ENCODE data around the gene SLC35D2.
"Not testable (repeated sequence)": the region's sequence is repeated elsewhere in the genome, so short reads cannot be mapped to it uniquely, and the experiment has no call there.

Gene SLC35D2

GRCh38 chr9:96361668-96362067, 21.8 kb downstream of the SLC35D2 start:
- H3K36me3 ChIP-seq (ENCODE audit: control insufficient read depth, insufficient read depth, low read length): no peaks in the 10 kb centered on the region
- H3K79me2 ChIP-seq (ENCODE audit: control insufficient read depth, insufficient read depth, low read length): no peaks in the 10 kb centered on the region
- H3K27ac ChIP-seq (ENCODE audit: low read depth, low read length): no peak overlapping the region
- no peak overlapping the region for H2BK120ac ChIP-seq (ENCODE audit: low read depth, low read length)
- H3K4ac ChIP-seq (ENCODE audit: low read depth, low read length): no peak overlapping the region
- no peak overlapping the region for H3K9ac ChIP-seq (ENCODE audit: low read length)
- no peak overlapping the region for H2BK15ac ChIP-seq (replicated peaks; ENCODE audit: low read depth)
- no peak for DNase-seq
- no peak overlapping the region for H3K18ac ChIP-seq (ENCODE audit: low read length)
- no peak overlapping the region for H3K4me2 ChIP-seq (ENCODE audit: low read length)
- no peak overlapping the region for H3K23ac ChIP-seq (ENCODE audit: low read length)
- no peaks in the 10 kb centered on the region for H3K79me1 ChIP-seq (ENCODE audit: low read length)
- no peak overlapping the region for H2BK5ac ChIP-seq (ENCODE audit: low read length)
- no peaks in the 10 kb centered on the region for H3K4me1 ChIP-seq (ENCODE audit: control insufficient read depth, low read depth, low read length)
- H3K56ac ChIP-seq (ENCODE audit: low read length): no peak overlapping the region
- no CpG with 5 or more reads among the region's 6 CpGs for WGBS (ENCODE audit: extremely low coverage, insufficient coverage, low lambda C conversion rate)
- H3K4me3 ChIP-seq (ENCODE audit: low read length): no peak overlapping the region
- no peaks in the 10 kb centered on the region for H3K27me3 ChIP-seq (ENCODE audit: insufficient read depth, low read length, poor library complexity)
- no peak overlapping the region for H2AK5ac ChIP-seq (ENCODE audit: low read length)
- no peak overlapping the region for H4K5ac ChIP-seq (ENCODE audit: low read length)
- H4K8ac ChIP-seq (ENCODE audit: low read depth, low read length): no peak overlapping the region

GRCh38 chr9:96360976-96361375, 22.5 kb downstream of the SLC35D2 start:
- no peak overlapping the region for H3K23ac ChIP-seq (ENCODE audit: low read length)
- no peaks in the 10 kb centered on the region for H3K79me1 ChIP-seq (ENCODE audit: low read length)
- no peak overlapping the region for H3K4me2 ChIP-seq (ENCODE audit: low read length)
- H3K27ac ChIP-seq (ENCODE audit: low read depth, low read length): no peak overlapping the region
- H2BK5ac ChIP-seq (ENCODE audit: low read length): no peak overlapping the region
- no peaks in the 10 kb centered on the region for H3K4me1 ChIP-seq (ENCODE audit: control insufficient read depth, low read depth, low read length)
- H3K18ac ChIP-seq (ENCODE audit: low read length): no peak overlapping the region
- no peak overlapping the region for H2BK120ac ChIP-seq (ENCODE audit: low read depth, low read length)
- no peak for DNase-seq
- H3K79me2 ChIP-seq (ENCODE audit: control insufficient read depth, insufficient read depth, low read length): no peaks in the 10 kb centered on the region
- H3K36me3 ChIP-seq (ENCODE audit: control insufficient read depth, insufficient read depth, low read length): no peaks in the 10 kb centered on the region
- H2AK5ac ChIP-seq (ENCODE audit: low read length): no peak overlapping the region
- H4K8ac ChIP-seq (ENCODE audit: low read depth, low read length): no peak overlapping the region
- H4K5ac ChIP-seq (ENCODE audit: low read length): no peak overlapping the region
- H2BK15ac ChIP-seq (replicated peaks; ENCODE audit: low read depth): no peak overlapping the region
- no peak overlapping the region for H3K9ac ChIP-seq (ENCODE audit: low read length)
- no peak overlapping the region for H3K4ac ChIP-seq (ENCODE audit: low read depth, low read length)
- no peak overlapping the region for H3K56ac ChIP-seq (ENCODE audit: low read length)
- H3K4me3 ChIP-seq (ENCODE audit: low read length): no peak overlapping the region
- WGBS (ENCODE audit: extremely low coverage, insufficient coverage, low lambda C conversion rate): no CpG with 5 or more reads among the region's 2 CpGs
- no peaks in the 10 kb centered on the region for H3K27me3 ChIP-seq (ENCODE audit: insufficient read depth, low read length, poor library complexity)

- H3K27me3 ChIP-seq (ENCODE audit: insufficient read depth, low read length, poor library complexity); H3K4me2 ChIP-seq (ENCODE audit: low read length); H2BK120ac ChIP-seq (ENCODE audit: low read depth, low read length); H3K79me2 ChIP-seq (ENCODE audit: control insufficient read depth, insufficient read depth, low read length); H3K79me1 ChIP-seq (ENCODE audit: low read length); H3K4me3 ChIP-seq (ENCODE audit: low read length); H4K8ac ChIP-seq (ENCODE audit: low read depth, low read length); H4K5ac ChIP-seq (ENCODE audit: low read length); H3K4ac ChIP-seq (ENCODE audit: low read depth, low read length); H2AK5ac ChIP-seq (ENCODE audit: low read length); H3K23ac ChIP-seq (ENCODE audit: low read length); H2BK15ac ChIP-seq (replicated peaks; ENCODE audit: low read depth); DNase-seq; H3K18ac ChIP-seq (ENCODE audit: low read length); H3K9ac ChIP-seq (ENCODE audit: low read length); H3K4me1 ChIP-seq (ENCODE audit: control insufficient read depth, low read depth, low read length); H3K36me3 ChIP-seq (ENCODE audit: control insufficient read depth, insufficient read depth, low read length); H3K27ac ChIP-seq (ENCODE audit: low read depth, low read length); H2BK5ac ChIP-seq (ENCODE audit: low read length); H3K56ac ChIP-seq (ENCODE audit: low read length): not testable (repeated sequence)
- no CpG with 5 or more reads among the region's 6 CpGs for WGBS (ENCODE audit: extremely low coverage, insufficient coverage, low lambda C conversion rate)
These were observed 23.0 kb downstream of the SLC35D2 start for GRCh38 chr9:96360523-96360922.

- no peak overlapping the region for H4K8ac ChIP-seq (ENCODE audit: low read depth, low read length)
These were observed 32.6 kb downstream of the SLC35D2 start for GRCh38 chr9:96350866-96351265.

GRCh38 chr9:96348261-96348660, 35.2 kb downstream of the SLC35D2 start:
- Histone ChIP-seq H3K4me3 (ENCODE audit: low read length) (no peak overlapping the region), H3K56ac (ENCODE audit: low read length) (no peak overlapping the region), H3K79me2 (ENCODE audit: control insufficient read depth, insufficient read depth, low read length) (no peaks in the 10 kb centered on the region), H2BK5ac (ENCODE audit: low read length) (no peak overlapping the region), H4K5ac (ENCODE audit: low read length) (no peak overlapping the region), H2AK5ac (ENCODE audit: low read length) (no peak overlapping the region), H3K27ac (ENCODE audit: low read depth, low read length) (no peak overlapping the region), H4K8ac (ENCODE audit: low read depth, low read length) (no peak overlapping the region), H3K4me1 (ENCODE audit: control insufficient read depth, low read depth, low read length) (peaks cover 2% of the 10 kb centered on the region), H3K4me2 (ENCODE audit: low read length) (no peak overlapping the region), H2BK120ac (ENCODE audit: low read depth, low read length) (no peak overlapping the region), H3K4ac (ENCODE audit: low read depth, low read length) (no peak overlapping the region), H3K23ac (ENCODE audit: low read length) (no peak overlapping the region), H3K18ac (ENCODE audit: low read length) (no peak overlapping the region), H3K27me3 (ENCODE audit: insufficient read depth, low read length, poor library complexity) (no peaks in the 10 kb centered on the region), H3K36me3 (ENCODE audit: control insufficient read depth, insufficient read depth, low read length) (no peaks in the 10 kb centered on the region), H3K9ac (ENCODE audit: low read length) (no peak overlapping the region), H2BK15ac (replicated peaks; ENCODE audit: low read depth) (no peak overlapping the region), H3K79me1 (ENCODE audit: low read length) (no peaks in the 10 kb centered on the region)
- DNase-seq: peak; percentile 38
- WGBS (ENCODE audit: extremely low coverage, insufficient coverage, low lambda C conversion rate): no CpG with 5 or more reads among the region's 5 CpGs

More at GRCh38 chr9:96350866-96351265, 32.6 kb downstream of the SLC35D2 start:
- Histone ChIP-seq H3K27ac (ENCODE audit: low read depth, low read length) (no peak overlapping the region), H3K4ac (ENCODE audit: low read depth, low read length) (no peak overlapping the region), H3K4me2 (ENCODE audit: low read length) (no peak overlapping the region), H4K5ac (ENCODE audit: low read length) (no peak overlapping the region), H3K4me3 (ENCODE audit: low read length) (no peak overlapping the region), H3K27me3 (ENCODE audit: insufficient read depth, low read length, poor library complexity) (no peaks in the 10 kb centered on the region), H3K79me1 (ENCODE audit: low read length) (no peaks in the 10 kb centered on the region), H3K56ac (ENCODE audit: low read length) (no peak overlapping the region), H3K79me2 (ENCODE audit: control insufficient read depth, insufficient read depth, low read length) (no peaks in the 10 kb centered on the region), H2BK15ac (replicated peaks; ENCODE audit: low read depth) (no peak overlapping the region), H2BK5ac (ENCODE audit: low read length) (no peak overlapping the region), H2BK120ac (ENCODE audit: low read depth, low read length) (no peak overlapping the region), H3K36me3 (ENCODE audit: control insufficient read depth, insufficient read depth, low read length) (no peaks in the 10 kb centered on the region), H3K4me1 (ENCODE audit: control insufficient read depth, low read depth, low read length) (no peaks in the 10 kb centered on the region), H3K18ac (ENCODE audit: low read length) (no peak overlapping the region), H3K23ac (ENCODE audit: low read length) (no peak overlapping the region), H3K9ac (ENCODE audit: low read length) (no peak overlapping the region), H2AK5ac (ENCODE audit: low read length) (no peak overlapping the region)
- DNase-seq: no peak
- no CpG with 5 or more reads among the region's 1 CpG for WGBS (ENCODE audit: extremely low coverage, insufficient coverage, low lambda C conversion rate)

GRCh38 chr9:96345551-96345950, 38.0 kb downstream of the SLC35D2 start:
- no peak overlapping the region for H3K56ac ChIP-seq (ENCODE audit: low read length)
- no peaks in the 10 kb centered on the region for H3K79me1 ChIP-seq (ENCODE audit: low read length)
- no peak overlapping the region for H3K27ac ChIP-seq (ENCODE audit: low read depth, low read length)
- H2BK120ac ChIP-seq (ENCODE audit: low read depth, low read length): no peak overlapping the region
- no peak overlapping the region for H3K23ac ChIP-seq (ENCODE audit: low read length)
- no peak for DNase-seq
- H3K4me1 ChIP-seq (ENCODE audit: control insufficient read depth, low read depth, low read length): peaks cover 2% of the 10 kb centered on the region
- no peak overlapping the region for H4K8ac ChIP-seq (ENCODE audit: low read depth, low read length)
- H3K27me3 ChIP-seq (ENCODE audit: insufficient read depth, low read length, poor library complexity): no peaks in the 10 kb centered on the region
- H3K36me3 ChIP-seq (ENCODE audit: control insufficient read depth, insufficient read depth, low read length): no peaks in the 10 kb centered on the region
- no peak overlapping the region for H2AK5ac ChIP-seq (ENCODE audit: low read length)
- H3K18ac ChIP-seq (ENCODE audit: low read length): no peak overlapping the region
- no peak overlapping the region for H3K4me2 ChIP-seq (ENCODE audit: low read length)
- no peaks in the 10 kb centered on the region for H3K79me2 ChIP-seq (ENCODE audit: control insufficient read depth, insufficient read depth, low read length)
- H2BK5ac ChIP-seq (ENCODE audit: low read length): no peak overlapping the region
- no peak overlapping the region for H3K9ac ChIP-seq (ENCODE audit: low read length)
- H3K4me3 ChIP-seq (ENCODE audit: low read length): no peak overlapping the region
- no peak overlapping the region for H4K5ac ChIP-seq (ENCODE audit: low read length)
- H2BK15ac ChIP-seq (replicated peaks; ENCODE audit: low read depth): no peak overlapping the region
- WGBS (ENCODE audit: extremely low coverage, insufficient coverage, low lambda C conversion rate): no CpG with 5 or more reads among the region's 9 CpGs
- H3K4ac ChIP-seq (ENCODE audit: low read depth, low read length): no peak overlapping the region

Data from mesendoderm (in vitro differentiated cells).